HG02759 (cell line): ENCODE data around the gene SLIT3.

Experiments
- ATAC-seq: cut with Tn5 transposase; IDR thresholded peaks from one replicate; pipeline ENCODE4 v1.9.1; 2021; ENCODE audit warnings: mild to moderate bottlenecking, moderate library complexity; ENCODE audit not compliant: unreplicated experiment

The SLIT3 gene

DNA sequence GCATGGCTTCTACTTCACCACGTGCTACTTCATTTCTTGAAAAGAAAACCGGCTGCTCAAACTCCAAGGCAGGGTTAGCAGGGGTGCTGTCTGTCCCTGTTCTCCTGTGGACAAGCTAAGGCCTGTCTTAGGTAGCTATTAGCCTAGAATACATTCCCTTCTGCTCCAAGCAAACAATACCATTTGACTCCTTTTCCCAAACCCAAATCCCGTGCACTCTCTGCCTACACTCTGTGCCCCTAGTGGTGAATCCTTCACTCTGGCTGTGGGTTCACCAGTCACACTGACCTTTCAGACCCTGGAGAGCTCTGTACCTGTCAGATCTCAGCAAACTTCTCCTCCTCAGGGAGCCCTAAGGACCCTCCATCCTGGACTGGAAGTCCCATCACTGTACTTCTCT, 211.6 kb downstream of the SLIT3 start:
- no peak for ATAC-seq

DNA sequence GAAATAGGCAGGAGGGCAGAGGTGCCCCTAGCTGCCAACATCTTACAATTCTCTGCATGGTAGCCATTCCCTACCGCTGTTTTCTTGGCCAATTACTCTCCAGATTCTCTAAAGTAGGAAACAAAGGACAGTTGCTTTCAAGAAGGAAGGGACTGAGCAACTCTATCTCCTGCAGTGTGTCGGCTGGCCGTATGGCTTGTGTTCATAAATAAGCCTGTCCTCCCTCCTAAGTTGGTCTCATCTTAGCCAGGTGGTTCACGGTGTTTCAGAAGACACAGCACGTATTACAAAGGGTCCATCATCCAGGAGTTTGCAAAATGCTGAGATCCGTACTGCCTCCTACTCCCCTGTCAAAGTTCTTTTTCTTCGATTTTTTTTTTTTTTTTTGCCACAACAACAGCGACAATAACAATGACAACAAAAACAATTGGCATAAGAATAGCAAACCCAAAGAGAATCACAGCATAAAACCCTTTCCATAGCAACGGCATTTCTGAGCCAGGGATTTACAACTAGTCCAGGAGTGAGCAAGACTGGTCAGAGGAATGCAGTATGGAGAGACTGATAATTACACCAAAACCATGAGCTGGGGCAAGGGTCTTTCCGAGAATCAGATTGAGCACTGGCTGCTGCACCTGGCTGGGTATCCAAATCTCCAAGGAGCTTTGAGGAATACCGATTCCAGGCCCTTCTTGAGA, 212.8 kb downstream of the SLIT3 start:
- no peak for ATAC-seq

DNA sequence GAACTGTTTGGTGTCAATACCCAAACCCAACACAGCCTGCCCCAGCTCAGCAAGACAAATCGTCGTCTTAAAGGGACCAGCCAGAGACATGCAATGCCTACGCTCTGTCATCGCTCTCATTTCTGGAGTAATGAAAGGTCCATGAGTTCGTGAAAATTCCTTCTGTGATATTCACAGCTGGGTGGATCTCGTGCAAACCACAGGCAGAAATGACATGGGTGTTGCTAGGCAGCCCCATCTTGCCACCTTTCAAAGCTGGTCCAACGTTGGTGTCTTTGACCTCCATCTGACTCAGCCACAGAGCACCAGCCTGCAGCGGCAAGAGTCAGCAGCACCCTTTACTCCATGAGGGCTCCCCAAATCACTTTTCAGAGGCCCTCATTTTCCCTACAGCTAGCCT, 215.3 kb downstream of the SLIT3 start:
- no peak for ATAC-seq

DNA sequence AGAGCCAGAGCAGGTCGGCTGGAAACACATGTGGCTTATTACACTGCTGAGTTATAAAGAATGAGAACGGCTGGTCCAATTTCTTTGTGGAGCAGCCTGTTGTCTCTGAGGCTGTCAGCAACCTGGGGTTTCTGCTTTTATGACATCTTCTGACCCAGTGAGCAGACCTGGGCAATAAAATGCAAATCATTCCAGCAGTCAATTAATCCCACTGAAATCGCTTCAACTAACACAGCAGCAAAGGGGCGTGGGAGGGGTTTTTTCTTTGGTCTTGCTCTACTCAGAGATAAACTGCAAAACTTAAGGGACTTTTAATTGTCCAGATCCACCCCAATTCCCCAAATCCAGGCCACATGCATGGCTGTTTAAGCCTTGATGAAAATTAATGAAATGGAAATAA, 215.7 kb downstream of the SLIT3 start:
- ATAC-seq, result no peak

DNA sequence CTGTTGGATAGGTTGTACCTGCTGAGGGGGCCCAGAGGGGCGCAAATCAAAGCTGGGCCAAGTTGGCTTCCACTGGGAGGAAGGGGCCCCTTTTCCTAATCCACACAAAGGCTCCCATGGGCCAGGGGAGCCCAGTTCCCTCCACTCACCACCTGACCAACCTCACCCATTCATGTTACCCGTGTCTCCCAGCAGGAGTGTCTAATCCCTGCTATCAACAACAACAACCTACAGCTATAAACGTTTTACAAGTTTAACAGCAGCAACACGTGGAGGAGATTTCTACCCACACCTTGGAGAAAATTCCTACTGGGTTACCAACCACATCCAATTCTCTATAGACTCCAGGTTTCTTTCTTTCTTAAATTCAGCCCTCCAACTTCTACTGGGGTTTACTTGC, 216.2 kb downstream of the SLIT3 start:
- ATAC-seq, result no peak

DNA sequence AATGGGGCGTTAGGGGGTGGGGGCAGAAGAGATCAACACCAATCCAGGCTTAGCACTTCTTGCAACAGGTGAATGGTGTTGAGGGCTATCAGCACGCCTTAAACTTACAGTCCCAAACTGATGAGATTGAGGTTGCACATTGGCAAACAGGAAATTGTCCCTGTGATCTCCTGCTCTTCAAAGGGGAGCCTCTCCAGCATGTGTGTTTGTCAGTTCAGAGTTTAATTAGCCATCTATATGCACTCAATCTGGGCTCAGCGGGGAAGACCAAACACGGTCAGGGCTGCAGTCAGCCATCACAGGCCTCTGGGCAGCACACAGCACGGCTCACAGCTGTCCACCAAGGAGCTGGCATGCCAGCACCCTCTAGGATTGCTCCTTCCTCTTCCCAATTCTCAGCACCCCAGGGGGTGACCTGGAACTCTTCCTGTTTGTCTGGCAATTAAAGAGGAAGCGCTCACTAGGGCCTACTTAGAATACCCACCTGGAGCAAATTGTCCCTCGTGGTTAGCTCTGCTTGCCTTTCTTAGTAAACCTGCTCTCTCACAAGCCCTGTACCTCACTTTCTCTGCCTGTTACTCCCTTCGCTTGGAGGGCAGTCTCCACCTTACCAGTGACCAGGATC, 217.4 kb downstream of the SLIT3 start:
- ATAC-seq, result no peak

DNA sequence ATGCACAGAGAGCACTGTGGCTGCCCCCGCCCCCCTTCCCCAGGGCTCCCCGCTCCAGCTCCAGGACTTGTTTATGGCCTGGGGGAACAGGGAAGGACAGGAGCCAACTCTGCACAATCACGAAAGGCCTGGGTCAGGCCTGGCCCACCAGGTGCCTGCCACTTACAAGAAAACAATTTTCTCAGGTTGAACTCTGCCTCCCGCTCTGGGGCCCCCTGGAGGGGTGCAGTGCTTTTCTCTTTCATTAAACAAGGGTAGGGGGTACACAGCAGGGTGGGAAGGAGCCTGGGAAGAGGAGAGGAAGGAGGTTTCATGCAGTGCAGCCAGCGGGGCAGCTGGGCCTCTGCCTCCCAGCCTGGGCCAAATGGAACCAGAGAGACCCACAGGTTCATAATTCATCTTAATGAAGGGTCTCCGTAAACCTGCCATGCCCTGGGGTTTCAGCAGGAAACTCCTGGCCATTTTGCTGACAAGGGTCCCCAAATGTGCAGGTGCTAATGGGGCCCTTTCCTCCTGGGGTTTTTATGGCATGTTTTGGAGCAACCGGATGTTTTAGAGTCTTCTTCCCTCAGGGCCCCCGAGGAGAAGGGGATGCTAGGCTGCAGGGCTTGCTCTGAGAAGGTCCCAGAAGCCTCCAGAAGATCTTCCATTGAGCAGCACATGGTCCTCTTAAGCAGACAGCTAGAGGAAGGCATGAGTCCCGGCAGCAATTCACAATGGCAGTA, 219.8 kb downstream of the SLIT3 start:
- no peak for ATAC-seq

DNA sequence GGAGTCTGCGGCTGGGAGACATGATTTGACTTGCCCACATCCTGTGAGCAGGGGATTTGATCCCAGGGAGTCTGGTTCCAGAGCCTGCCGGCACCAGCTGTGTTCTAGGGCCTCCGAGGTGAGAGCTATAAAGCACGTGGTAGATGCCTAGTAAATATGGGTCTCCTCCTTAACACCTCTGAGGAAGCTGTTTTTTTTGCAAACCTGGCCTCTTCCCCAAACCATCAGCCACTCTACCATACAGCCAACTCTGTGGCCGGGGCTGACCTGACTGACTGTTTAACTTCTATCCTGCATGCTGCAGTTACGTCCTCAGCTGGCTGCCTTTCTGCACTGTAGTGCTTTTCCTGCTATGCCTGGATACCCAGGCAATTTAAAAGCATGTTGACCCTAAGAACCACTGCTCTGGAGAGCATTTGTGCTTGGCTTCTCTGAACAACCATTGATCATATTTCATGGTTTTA, 220.5 kb downstream of the SLIT3 start:
- ATAC-seq, result no peak

DNA sequence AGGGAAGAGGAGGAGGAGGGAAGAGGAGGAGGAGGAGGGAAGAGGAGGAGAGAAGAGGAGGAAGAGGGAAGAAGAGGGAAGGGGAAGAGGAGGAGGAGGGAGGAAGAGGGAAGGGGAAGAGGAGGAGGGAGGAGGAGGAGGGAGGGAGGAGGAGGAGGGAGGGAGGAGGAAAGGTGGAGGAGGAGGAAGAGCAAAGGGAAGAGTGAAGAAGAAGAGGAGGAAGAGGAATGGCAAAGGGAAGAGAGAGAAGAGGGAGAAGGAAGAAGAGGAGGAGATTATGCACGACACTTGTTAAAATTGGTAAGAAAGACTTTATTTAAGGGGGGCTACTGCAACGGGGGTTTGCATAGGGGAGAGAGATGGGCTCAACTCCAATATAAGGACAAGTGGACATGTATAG, 221.2 kb downstream of the SLIT3 start:
- ATAC-seq, result no peak

DNA sequence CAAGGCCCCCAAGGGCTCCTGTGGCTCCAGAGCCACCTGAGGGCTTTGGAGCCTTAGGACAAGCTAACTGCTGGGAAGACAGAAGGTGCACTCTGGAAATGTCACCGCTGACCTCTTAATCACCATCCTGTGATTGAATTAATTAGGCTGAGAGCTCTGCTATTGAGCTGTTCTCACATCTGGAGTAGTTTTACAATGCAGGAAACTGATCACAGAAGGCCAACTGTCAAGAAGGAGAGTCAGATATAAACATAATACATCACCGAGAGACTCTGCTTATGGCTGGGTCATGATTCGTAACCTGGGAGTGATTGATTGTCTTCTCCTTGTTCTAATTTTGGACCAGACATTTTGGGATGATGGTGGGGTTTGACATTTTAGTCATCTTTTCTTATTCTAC, 226.1 kb downstream of the SLIT3 start:
- no peak for ATAC-seq

DNA sequence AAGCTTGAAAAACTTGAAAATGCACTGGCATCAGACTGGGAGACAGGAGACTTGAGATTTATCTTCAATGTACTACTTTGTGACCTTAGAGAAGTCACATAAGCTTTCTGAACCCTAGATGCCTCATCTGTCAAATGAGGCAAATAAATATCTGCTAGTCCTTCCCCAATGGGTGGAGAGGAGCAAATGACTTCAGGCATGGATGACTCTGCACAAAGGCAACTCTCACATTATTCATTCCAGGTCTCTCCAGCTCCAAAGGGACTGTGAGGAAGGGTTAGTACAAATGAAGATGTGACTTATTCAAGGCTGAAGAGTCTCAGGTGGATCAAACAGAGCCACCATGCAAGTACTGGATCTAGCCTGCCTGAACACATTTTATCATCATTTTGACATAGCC, 228.7 kb downstream of the SLIT3 start:
- ATAC-seq, result no peak

DNA sequence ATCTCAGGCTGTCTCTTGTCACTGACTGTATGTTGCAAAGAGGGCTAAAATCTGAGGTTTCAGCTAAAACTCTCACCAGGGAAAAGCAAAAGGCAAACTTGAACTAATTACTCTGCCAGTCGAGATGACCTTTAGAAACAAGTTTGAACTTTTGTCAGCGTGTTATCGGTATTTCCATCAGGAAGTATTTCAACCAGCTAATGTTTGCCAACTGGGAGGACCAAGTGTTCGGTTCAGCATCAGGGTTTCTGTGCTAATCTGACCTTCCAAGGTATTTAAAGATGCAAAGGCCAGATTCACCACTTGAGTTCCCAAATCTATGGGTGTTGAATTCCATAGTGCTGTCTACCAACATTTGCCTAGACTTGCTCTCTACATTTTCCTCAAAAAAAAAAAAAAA, 230.5 kb downstream of the SLIT3 start:
- ATAC-seq, result no peak

DNA sequence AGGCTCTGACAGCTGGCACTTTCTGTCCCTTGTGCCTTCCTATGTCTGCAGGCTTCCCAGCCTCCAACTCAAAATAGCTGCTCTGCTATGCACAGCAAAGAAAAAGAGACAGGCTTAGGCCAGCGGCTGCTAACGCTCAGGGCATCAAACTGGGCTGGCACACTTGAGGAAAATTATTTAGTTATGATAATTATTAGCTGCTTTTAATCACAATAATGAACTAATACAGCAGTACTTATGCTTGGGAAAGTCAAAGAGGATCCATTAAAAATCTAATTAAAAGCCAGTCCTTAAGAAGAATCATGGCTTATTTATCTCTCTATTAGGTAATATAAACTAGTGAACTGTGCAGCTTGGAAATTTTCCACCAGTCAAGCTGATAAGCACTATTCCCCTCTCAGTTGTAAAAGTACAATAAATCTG, 233.2 kb downstream of the SLIT3 start:
- ATAC-seq, result no peak

DNA sequence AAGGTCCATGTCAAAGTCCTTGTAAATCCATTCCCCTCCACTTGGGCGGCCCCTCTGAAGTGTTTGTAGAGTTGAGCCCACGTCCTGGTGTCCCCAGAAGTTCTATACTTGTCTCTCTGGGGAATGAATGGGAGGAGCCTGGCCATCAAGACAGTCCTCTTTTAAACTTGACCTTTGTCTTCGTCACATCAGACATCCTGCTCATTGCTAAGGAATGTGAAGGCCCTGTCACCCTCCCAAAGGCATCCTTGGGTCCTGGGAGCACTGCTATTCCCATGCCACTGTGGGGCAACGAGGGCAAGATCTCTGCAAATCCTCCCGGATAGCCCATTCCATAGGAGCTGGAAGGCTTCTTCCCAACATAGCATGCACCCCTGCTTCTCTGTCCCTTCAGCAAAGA, 235.5 kb downstream of the SLIT3 start:
- no peak for ATAC-seq

DNA sequence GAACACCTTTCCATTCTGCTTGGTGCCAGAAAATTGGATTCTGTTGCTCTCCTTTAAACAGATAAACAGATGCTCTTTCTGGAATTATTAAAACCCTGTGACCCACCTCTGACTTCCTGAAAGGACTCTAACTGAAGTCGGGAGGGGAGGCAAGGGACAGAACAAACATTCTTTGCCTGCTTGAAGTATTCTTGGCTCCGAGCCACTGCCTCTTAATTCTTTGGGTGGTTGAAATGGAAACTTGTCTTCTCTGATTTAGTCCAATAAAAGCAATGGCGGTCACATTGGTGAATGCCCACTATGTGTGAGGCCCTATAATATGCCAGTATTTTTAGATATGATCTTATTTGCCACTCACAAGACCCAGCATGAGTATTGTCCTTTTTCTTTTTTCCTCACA, 236.8 kb downstream of the SLIT3 start:
- ATAC-seq, result no peak

DNA sequence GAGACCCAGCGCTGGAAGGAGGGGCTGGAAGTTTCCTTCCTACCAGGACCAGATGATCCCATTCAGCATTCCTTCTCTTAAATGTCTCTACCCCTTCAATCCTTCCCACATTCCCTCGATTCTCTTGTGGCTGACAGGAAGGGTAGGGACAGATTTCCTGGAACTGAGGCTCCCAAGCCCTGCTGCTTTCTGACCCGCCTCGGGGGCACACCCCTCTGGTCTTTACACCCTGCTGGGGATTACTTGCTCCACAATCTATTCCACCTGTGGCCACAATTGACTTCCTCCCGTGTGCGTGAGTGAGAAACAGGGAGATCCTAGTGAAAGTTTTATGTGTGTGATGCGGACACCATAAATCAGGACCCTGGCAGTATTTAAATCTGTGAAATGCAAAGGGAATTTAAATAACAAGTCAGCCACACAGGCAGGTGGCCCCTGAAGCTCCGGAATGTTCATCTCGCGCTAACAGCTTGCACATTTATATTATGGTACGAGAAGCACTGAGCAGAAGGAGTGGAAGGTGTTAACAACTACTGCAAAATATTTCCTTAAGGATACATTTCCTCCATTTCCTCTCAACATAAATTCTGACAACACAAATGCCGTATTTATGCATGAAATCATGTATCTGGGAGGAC, 237.5 kb downstream of the SLIT3 start:
- ATAC-seq, result no peak

DNA sequence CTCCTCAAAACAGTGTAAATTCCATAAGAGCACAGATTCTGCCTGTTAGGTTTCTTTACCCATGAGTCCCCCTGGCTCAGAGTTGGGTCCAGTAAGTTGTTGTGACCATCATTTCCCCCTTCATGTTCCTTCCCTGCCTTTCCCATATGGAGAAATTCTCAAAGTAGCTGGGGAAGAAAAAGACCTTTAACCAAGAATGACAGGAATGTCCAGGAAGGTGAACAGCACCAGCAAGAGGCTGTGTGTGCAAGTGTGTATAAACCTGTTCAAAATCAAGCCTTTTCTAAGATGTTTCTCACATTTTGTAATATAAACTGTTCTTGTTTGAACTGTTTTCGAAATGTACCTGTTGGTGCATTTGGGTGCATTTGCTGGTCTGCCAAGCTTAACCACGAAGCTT, 238.2 kb downstream of the SLIT3 start:
- ATAC-seq, result no peak

DNA sequence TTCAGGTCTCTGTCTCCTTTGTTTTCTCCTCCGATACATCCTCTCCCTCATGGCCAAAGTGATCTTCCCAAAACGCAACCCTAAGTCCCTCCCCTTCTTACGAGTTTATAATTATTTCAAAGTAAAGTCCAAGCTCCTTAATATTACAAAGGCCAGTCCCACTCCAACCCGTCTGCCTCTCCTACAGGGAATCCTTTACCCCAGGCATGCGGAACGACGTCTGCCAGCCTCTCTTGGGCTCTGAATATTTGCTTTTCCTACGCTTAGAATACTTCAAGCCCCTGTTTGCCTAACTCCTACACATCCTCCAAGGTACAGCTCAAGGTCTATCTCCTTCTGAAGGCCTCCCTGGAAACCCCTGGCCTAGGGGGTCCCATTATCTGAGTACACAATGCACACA, 246.4 kb downstream of the SLIT3 start:
- no peak for ATAC-seq

DNA sequence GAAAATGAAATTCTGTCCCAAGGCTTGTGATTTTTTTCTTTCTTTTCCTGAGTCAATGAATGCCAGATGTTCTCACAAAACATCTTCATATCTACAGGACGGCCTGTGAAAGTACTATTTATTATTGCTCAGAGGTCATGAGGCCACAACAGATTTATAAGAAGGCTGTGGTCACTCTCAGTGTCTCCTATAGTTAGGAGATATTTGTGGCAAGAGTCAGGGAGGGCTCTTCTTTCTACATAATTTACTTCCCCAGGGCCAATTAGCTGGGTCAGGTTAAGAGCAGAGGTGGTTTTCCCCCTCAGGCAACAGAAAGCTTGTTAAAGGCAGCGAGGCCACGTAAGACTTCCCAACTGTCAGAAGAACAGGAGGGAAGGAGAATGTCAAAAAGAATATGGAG, 248.7 kb downstream of the SLIT3 start:
- no peak for ATAC-seq

DNA sequence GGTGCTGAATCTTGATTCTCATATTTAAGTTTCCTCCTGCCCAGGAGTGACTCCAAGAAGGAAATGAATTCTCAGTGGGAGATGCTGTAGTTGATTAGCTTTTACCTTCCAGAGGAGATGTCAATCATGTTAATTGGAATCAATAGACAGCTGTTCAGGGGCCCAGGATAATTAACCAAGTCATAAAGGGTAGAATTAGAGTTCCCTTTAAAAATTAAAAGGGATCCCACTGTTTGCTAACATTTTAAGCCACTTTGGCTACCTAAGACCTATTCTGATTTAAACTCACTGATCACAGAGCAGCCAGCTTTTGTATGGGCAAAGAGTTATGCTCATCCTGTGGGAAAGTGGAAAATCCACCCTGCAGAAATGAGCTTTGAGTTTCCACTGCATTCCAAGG, 249.6 kb downstream of the SLIT3 start:
- ATAC-seq, result no peak

DNA sequence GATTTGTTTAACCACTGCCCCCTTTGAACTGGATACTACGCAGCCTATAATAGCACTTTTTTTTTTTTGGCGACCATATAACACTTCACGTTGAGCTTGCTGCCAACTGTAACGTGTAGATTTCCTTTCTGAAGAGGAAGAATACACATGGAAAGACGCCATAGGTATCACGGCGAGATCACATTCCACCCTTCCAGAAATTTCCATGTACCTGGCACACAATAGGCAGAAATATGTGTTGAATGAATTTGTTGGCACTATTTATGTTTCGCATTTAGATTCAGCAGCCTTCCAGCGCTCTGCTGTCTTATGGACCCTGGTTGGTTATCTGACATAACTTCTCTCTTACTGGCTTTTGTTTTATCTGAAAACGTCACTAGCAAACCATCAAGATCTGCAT, 250.3 kb downstream of the SLIT3 start:
- ATAC-seq, result no peak

DNA sequence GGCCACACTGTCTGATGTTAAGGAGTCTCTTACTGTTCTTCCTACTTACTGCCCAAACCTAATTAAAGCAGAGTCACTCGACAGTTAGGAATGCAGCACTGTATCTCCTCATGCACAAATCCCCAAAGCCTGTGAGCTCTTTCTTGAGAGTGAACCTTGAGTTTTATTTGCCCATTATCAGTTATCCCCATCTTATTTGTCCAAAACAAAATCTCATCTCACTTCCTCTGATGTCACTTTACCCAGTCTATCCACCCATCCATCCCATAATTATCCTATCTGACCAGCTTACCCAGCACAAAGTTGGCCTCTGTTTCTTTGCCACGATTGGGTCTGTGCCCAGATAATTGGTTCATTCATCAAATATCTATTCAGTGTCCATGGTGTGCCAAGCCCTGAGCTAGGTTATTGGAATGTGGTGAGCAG, 250.8 kb downstream of the SLIT3 start:
- no peak for ATAC-seq
